ENCODE data around the gene ZFX. TPM values are rescaled to one million over a fixed set of nuclear protein-coding genes. Genes with fewer than 3 reads are reported as not detected.

ZFX gene
- total RNA-seq, 1 donor = 129 TPM

DNA sequence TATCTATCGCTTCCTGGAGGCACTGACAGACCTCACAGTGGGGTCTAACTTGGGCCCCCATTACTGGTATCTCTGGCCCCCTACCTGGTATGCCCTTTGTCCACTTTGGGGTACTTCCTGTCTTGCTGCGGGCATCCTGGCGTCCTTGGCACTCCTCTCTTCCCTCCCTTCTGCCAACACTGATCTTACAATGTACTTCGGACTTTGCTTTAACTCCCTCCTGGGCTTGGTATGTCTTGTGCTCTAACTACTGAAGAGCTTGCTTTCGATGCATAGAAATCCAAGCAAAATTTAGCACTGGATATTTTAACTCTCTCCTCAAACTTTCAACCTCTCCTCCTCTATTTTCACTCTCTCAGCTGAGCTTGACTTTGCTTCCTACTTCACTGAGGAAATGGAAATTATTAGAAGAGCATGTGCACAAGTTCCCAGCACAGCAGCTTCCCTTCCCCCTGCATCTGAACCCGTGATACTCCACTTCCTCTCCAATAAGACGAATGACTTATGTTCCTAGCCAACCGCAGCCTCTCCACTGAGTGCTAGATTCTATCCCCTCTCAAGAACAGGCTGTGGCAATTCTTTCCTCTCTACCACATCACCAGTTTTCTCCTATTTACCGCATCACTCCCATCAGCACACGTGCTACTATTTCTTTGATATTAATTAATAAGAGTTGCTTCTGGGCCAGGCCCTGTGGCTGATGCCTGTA is 111.5 kb downstream of the ZFX start:
- no peaks in the 10 kb centered on the region for H3K27me3 ChIP-seq (ENCODE audit: insufficient read depth, low read length)
- H3K9me3 ChIP-seq (ENCODE audit: low read depth, low read length) = no peaks in the 10 kb centered on the region
- no peak overlapping the region for H3K4me3 ChIP-seq (ENCODE audit: low read length)
- H3K4me1 ChIP-seq (ENCODE audit: insufficient read depth, low read length) = peaks cover 10% of the 10 kb centered on the region

- Histone ChIP-seq H3K27me3 (ENCODE audit: insufficient read depth, low read length) (no peaks in the 10 kb centered on the region), H3K4me1 (ENCODE audit: insufficient read depth, low read length) (peaks cover 10% of the 10 kb centered on the region), H3K4me3 (ENCODE audit: low read length) (no peak overlapping the region), H3K9me3 (ENCODE audit: low read depth, low read length) (no peaks in the 10 kb centered on the region)
These were observed 112.8 kb downstream of the ZFX start for GRCh38 chrX:24262309-24262708.

DNA sequence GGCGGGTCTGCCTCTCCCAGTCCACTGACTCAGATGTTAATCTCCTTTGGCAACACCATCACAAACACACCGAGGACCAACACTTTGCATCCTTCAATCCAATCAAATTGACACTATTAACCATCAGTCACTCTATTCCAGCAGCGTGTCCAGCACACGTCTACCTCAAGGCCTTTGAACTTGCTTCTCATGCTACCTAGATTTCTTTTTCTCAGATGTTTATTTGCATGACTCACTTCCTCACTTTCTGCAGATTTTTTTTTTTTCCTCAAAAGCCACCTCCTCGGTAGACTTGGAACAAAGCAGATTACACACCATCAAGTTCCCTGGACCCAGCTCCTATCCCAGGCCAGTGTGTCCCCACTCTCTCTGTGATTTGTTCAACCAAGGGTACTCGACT is 114.9 kb downstream of the ZFX start:
- H3K9me3 ChIP-seq (ENCODE audit: low read depth, low read length) = no peaks in the 10 kb centered on the region
- no peaks in the 10 kb centered on the region for H3K27me3 ChIP-seq (ENCODE audit: insufficient read depth, low read length)
- H3K4me3 ChIP-seq (ENCODE audit: low read length) = no peak overlapping the region
- peaks cover 10% of the 10 kb centered on the region for H3K4me1 ChIP-seq (ENCODE audit: insufficient read depth, low read length)

Other genes with a start within 250 kb of the ZFX start
- 2.0 TPM for gene APOO, start 241.8 kb upstream of the ZFX start, total RNA-seq
- 0.10 TPM for gene CXorf58, start 241.7 kb upstream of the ZFX start, total RNA-seq
- gene KLHL15, start 122.5 kb upstream of the ZFX start, total RNA-seq = 53.8 TPM
- 490 TPM for gene EIF2S3, start 94.8 kb upstream of the ZFX start, total RNA-seq
- not detected for gene SUPT20HL2, start 164.3 kb downstream of the ZFX start, total RNA-seq
- not detected for gene SUPT20HL1, start 210.9 kb downstream of the ZFX start, total RNA-seq

Measured in mononuclear cell (primary cell).